ENCODE measurements around the gene ACOX3.

Gene ACOX3

DNA sequence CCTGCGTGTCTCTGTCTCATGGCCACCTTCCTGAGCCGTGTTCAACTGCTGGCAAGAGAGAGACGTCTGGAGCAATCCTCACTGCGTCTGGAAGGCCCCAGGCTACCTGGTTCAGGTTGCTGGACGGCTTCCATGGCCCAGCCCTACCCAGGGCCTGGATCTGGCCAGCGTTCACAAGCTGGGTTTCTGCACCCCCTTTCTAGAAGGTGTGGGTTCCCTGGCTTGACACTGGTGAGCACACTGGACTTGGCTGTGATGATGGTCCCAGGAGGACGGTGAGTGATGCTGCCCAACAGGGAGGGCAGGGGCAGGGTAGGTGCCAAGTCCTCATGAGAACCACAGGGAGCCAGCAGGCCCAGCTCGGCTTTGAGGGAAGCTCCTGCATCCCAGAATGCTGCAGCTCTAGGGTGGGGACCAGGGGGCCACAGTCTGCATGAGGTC lies 107.6 kb downstream of the ACOX3 start:
- DNase-seq: no peak

DNA sequence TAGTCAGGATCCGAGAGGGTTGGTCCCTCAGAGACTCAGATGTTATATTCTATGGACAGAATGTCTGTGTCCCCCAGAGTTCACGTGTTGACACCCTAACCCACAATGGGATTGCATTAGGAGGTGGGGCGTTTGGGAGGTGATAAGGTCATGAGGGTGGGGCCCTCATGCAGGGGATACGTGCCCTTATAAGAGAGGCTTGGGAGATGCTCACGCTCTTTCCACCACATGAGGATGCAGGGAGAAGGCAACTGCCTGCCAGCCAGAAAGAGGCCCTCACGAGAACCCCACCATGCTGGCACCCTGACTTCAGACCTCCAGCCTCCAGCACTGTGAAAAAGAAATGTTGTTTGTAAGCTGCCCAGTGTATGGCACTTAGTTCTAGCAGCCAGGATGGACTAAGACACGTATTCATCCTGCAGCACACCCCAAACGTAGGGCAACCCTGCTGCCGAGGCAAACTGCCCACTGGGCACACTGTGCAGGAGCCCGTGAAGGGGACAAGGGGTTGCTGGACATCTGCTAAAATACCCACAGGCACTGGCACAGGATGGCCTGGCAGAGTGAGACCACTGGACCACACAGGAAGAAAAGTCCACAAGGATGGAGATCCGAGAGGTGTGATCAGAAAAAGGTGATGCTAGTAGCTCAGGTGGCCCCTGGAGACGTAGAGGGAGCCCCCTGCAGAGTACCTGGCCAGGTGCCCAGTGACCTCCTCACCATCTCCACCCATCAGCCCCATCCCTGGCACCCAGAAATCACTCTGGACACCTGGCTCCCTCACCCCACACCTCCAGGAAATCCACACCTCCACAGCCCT lies 108.3 kb downstream of the ACOX3 start:
- DNase-seq: no peak

DNA sequence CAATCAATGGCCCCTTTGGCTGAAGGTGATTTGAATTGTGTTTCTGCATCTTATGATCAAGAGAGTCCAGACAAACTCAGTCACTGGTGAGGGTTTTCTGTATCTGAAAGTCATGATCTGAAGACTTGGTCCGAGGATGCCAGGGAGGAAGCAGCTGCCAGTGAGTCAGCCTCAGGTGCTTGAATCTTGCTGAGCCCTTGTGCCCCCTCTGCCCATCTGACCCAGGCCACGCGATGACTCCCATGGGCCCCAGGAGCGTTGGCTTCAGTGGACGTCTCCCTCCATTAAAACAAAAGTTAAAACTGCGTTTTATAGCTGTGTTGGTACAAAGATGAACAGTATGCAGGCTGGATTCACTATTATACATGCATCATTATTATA lies 109.0 kb downstream of the ACOX3 start:
- no peak for DNase-seq

DNA sequence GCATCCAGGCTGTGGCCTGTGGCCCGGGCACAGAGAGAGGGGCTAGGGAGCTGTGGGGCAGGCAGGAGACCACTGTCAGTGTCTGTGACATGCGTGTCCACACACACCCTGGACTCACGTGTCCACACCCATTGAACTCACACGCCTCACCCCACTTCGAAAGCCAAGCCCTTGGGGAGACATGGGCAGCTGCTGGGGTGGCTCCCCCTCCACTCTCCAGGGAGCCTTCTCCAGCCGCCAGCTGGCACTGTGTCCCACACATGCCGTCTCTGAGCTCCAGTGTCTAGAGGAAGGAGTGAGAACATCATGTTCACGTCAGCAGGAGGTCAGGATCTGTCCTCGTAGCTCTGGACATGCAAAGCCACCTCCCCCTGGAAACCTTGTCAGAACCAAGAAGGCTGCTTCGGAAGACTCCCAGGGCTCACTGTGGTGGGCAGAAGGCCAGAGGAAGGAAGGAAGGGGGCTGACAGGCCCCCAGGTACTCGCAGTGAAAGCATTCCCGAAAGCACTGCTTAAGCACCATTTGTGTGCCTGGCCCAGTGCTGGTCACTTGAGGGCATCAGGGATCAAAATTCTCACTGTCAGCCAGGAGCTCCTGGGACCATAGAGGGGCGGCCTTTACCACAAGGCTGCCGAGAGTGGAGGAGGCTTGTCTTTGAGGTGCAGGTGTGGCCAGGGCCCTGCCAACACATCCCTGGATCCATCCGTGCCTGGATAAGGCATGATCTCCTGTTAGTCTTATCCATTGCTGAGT lies 109.5 kb downstream of the ACOX3 start:
- DNase-seq: no peak

DNA sequence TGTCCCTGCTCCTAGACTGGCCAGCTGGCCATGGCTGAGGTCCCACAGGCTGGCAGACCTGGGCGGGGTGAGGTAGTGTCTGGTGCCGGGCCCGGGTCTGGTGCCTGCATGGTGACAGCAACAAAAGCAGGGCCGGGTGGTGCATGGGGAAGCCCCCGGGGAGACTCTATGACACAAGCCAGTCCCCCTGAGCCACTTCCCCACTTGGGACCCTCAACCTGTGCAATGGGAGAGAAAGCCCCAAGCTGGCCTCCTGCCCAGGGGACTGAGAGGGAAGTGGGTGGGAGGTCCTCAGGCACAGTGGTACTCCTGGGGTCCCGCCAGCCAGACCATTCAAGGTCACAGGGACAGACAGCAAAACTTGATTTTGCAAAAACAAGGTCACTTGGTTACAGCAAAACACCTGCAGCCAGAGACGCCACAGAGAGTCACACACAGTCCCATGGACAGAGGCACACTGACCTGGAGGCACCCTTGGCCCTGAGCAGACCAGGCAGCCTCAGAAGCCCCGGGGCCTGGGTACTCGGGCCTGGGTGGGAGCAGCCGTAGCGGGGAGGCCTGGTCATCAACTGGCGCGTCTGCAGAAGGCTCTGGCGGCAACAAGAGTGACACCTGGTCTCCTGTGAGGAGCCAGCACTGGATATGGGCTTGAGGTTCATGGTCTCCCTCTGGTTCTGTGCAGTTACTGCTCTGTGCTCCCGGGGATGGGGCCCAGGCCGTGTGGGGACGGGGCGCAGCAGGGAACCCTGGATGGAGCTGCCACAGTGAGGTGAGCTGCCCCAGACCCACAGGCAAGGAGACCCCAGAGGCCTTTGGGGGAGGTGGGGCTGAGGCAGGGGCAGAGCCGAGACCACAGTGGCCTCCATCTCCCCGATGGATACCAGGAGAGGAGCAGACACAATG lies 110.4 kb downstream of the ACOX3 start:
- no peak for DNase-seq

DNA sequence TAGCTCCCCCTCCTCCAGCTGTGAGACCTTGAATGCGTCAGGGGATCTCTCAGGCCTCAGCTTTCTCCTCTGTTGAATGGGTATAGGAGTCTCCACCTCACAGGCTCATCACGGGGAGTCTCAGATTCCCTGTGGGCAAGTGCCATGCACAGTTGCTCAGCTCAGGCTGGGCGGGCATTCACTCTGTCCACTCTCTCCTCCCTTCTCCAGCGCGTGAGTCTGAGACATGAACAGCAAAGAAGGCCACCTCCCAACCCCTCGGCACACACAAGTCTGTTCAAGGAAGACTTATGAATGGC lies 111.0 kb downstream of the ACOX3 start:
- DNase-seq: no peak

DNA sequence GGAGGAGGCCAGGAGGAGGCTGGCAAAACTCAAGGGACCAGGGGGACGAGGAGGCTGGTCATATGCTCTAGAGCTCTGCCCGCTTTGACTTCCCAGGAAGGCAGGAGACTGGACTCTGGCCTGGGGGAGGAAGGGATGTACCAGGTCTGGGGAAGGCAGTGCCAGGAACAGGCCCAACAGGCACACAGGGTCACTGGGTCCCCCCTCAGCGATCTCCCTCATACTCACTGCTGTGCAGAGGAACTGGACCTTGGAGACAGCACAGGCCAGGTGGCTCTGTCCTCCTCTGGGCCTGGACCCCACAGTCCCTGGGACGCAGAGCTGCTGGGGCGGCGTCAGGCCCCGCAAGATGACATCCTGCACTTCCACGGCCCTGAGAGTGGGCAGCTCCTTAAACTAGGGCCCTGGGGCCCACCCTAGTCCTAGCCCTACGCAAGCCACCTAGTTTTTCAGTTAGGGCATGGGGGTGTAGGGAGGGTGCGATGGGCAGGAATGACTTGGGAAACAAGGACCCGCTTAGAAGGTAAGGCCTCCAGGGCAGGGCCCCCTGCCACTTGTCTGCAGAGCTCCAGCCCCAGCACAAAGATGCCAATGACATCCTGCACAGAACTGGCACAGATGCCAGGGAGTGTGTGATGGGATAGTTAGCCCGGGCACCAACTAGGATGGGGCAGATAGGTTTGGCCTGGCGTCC lies 111.5 kb downstream of the ACOX3 start:
- no peak for DNase-seq

DNA sequence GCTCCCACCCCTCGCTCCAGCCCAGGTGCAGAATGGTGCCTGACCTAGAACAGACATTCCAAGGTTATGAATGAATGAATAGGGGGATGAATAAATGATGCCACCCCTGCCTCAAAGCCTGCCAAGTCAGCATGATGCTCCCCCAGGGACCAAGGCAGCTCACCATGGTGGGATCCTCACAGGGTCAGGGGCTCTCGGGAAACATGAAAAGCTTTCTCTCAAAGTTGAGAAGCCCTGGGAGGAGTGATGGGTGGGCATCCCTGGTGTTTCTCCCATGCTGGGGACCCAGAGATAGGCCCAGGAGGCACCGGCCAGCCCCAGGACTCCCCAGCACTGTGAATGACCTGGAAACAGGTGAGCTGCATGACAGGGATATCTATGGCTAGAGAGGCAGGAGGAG lies 112.1 kb downstream of the ACOX3 start:
- DNase-seq: no peak

DNA sequence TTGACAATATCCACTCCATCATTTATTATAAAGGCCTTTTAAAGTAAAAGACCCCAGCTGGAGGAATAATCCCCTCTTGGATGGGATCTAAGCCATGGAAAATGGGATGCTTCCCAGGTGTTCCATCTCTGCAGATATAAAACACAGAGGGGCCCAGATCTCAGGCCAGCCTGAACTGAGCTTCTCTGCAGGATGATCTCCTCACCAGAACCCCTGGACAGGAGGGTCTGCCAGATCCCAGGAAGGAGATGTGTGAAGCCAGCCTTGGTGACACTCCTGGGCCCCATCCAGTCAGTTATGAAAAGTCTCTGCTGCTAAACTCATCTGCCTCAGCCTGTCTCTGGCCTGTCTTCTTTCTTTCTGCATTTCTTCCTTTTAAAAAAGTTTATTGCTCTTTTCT lies 114.3 kb downstream of the ACOX3 start:
- DNase-seq: no peak

DNA sequence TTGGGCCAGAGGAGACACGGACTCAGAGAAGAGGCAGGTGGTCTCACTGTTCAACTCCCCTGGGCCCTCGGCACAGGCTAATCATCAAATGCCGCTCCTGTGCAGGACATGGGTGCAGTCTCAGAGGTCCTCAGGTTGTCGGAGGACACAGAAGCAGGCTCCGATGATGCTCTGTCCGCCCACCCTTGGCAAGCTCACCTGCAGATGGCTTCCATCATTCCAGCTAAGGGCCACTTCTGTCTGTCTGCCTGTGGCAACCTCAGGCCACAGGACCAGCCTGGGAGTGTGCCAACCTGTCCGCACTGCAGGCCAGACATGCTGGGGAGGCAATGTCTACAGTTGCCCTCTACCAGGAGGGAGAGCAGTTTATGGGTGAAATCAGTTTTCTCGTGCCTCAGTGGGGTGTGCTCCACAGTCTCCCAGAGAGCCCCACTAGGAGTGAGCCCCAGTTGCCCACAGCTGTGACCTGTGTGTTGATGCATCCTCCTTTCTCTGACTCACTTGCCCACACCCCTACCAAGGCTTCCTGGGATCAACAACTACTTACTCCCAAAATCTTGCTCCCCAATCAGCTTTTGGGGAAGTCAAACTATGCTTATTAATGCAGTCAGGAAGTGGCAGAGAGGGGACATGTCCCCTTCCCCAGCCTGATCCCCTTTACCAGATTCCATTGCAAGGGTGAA lies 115.1 kb downstream of the ACOX3 start:
- no peak for DNase-seq

DNA sequence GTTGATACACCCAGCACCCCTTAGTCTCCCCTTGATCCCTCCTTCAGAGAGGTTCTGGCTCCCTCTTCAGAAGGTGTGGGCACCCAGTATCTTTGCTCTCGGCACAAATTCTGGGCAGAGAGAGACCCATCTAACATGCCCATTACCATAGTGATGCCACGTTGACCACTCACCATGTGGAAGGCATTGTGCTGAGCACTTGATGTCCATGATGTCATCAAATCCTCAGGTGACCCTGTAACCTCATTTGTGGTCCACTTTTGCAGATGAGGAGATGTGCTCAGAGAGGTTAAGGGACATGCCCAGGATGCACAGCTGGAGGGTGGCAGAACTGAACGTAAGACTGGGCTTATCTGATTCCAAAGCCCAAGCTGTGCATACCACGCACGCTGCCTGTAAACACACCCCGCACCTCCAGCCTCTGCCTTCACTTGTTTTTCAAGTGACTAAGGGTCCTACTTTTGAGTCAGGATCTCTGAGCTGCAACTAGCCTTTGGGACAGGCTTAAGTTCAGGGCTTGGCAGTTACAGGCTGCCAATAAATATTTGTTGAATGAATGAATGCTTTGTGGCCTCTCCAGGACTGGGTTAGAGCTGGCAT lies 115.8 kb downstream of the ACOX3 start:
- no peak for DNase-seq

DNA sequence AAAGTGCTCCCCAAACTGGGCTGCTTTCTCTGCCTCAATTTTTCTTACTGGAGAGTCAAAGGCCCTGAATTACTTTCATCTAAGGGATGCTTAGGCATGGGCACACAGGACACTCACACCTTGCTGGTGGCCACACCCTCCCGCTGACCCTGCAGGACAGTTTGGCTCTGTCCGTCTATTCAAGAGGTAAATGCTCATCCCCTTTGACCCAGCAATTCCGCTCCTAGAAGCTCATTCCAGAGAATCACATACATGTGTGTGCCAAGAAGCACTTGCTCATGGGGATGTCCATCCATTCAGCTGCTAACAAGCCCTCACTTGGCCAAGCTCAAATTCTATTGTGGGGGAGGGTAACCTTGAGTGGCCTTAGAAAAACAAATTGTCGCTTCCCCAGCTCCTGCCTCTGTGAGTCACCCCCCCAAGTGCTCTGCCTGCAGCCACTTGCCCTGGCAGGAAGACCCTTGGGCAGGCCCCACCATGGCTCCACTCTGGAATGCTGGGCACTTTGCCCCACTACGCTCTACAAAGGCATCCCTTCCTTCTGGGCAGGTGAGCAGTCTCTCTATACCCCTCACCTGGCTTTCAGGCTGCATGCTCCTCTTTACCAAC lies 116.5 kb downstream of the ACOX3 start:
- DNase-seq: no peak

DNA sequence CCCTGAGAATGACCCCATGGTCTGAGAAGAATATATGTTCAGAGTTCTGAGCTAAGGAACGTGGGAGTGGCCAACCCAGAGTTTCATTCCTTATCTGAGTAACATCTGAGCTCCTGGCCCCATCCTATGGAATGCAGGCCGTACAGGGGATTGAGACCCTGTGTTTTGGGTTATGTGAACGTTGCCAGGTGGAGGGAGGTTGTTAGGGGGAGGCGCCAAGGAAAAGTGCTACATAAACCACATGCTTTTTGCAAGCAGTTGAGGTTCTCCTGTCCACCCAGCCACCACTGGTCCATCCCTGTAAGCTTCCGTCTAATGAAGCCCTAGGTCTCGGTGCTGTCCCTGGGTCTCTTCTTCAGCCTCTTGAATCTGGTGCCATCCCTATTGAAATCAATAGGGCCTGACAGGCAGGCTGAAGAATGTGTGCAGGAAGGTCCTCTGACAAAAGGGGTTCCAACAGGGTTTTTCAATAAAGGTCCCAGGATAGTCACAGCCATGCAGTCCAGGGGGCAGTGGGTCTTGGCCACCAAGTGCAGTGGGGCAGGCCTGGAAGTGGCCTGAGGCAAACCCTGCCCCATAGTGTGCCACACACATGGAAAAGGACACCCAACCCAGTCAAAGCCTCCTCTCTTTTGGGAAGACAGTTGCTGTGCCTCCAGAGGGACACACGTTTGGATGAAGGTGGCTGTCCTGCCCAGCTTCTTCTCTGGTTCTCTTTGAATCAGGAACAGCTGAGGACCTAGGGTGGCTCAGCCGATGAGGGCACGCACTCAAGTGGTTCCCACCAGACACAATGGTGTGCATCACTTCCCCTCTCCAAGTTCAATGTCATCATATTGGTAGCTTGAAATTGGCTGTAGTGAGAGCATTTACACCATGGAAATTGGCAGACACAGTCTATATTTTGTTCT lies 117.5 kb downstream of the ACOX3 start:
- DNase-seq: no peak

DNA sequence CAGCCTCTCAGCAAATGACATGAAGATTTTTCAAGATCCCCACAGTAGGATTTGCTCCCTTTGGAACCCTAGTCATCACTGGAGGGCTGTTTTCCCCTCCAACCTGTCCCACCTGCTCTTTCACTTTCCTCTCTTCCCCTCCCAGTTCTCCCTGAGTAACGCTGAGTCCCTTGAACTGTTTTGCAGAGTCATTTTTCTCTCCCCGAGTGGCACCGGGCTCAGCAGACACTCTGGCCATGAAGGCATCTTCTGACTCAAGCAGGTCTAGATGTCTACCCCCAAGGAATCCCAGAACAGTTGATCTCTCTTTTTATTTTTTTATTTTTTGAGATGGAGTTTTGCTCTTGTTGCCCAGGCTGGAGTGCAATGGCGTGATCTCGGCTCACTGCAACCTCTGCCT lies 118.8 kb downstream of the ACOX3 start:
- no peak for DNase-seq

DNA sequence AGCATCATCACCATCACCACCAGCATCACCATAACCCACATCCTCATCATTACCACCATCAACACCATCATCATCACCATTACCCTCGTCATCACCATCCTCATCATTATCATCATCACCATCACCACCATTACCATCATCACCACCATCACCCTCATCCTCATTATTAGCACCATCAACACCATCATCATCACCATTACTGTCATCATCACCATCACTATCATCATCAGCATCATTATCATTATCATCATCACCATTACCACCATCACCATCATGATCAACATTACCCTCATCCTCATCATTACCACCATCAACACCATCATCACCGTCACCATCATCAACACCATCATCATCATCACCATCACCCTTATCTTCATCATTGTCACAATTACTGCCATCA lies 119.3 kb downstream of the ACOX3 start:
- no peak for DNase-seq

DNA sequence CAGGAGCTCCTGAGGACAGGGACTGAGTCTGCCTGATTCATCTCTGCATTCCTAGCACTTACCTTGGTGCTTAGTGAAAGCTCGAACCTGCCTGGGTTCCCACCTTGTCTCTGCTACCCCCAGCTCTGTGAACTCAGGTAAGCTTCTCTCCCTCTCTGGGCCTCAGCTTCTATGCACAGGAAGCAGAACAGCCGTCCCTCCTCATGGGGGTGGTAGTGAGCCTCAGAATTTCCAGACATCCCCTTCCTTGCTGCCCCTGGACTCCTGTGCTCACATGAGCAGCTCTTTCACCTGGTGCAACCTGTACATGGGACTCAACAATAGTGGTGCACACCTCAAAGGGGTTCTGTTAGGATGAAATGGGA lies 120.2 kb downstream of the ACOX3 start:
- no peak for DNase-seq

DNA sequence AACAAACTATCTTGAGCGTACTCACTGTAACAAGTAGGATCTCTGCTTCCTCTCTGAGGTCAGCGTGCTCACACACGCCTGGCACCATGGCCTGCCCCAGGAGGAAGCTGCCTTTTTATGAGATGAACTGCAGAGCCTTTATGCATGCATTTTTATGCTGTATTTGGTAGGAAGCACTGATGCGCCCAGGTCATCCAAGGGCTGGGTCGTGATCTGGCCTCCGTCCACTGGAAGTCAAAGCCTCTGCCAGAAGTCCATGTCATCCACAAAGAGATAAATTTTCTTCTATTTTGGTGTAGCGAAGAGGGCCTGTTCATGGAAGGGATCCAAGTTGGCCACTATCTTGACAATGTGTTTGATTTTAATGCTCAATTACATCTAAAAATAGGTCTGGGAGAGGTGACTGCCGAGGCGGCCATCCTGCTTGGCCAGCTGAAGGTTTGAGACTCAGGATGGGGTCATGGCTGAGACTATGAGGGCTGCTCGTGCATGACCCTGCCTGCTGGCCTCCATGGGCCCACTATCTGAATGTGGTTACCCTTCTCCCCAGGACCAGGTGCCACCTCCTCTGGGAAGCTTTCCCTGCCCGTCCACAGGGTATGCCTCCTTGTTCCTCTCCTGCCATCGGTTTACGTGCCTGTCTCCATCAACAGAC lies 120.7 kb downstream of the ACOX3 start:
- DNase-seq: no peak

DNA sequence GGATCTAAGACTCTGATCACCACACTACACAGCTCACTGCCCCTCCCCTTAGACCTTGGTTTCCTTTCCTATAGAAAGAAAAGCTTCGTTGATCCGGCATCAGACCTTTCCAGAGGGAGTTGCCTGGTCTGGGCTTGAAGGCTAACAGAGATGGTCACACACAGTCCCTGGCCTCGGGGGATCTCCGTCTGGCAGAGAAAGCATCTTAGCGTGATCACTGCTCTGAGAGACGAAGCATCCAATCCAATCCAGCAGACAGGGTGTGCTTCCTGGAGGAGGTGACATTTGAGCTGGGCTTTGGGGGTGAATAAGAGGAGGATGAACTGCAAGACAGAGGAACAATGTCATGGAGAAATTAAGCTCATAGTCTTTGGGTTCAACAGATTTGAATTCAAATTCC lies 121.5 kb downstream of the ACOX3 start:
- no peak for DNase-seq

DNA sequence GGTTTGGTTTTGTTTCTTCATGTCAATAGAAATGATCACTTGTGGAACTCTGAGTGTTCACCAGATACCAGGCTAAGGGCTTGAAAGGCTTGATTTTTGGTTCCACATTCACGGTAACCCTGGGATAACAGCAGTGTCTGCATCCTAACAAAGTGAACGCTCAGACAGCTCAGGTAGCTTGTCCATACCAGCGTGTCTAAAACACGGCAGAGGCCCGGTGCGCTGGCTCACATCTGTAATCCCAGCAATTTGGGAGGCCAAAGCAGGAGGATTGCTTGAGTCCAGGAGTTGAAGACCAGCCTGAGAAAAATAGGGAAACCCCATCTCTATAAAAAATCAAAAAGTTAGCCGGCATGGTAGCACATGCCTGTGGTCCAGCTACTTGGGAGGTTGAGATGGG lies 122.0 kb downstream of the ACOX3 start:
- DNase-seq: no peak

DNA sequence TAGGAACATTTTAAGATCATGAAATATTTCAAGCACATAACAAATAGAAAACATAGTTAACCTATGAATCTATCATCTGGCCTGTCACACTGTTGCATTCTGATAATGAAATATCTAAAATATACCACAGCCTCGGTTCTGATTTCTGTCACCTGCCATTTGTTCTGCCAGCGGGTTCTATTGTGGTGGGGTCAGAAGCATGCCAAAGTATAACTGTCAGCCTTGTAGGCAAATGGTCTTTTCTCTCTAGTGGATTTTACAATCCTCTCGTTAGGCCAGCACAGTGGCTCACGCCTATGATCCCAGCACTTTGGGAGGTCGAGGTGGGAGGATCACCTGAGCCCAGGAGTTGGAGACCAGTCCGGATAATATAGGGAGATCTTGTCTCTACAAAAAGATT lies 123.0 kb downstream of the ACOX3 start:
- no peak for DNase-seq
